K562 (cell line): ENCODE results near the gene VRK3. TPM values are rescaled to one million over a fixed set of nuclear protein-coding genes. Genes with fewer than 3 reads are reported as not detected.

Source experiments
- CBX3 ChIP-seq, 2 experiments: IDR thresholded peaks; 1 replicate in 1 of 2; 2 replicates in 1 of 2; pipeline ENCODE4 v1.6.1; 2012; ENCODE audit warnings: inconsistent platforms in 2 of 2, low read length in 2 of 2, borderline replicate concordance in 1 of 2, control low read depth in 1 of 2
- CBX5 ChIP-seq: IDR thresholded peaks from 2 replicates; pipeline ENCODE4 v1.6.1; 2014; ENCODE audit warnings: low read depth, borderline replicate concordance
- EWSR1 ChIP-seq: fragments of 450-650 bp; IDR thresholded peaks from 2 replicates; pipeline ENCODE4 v1.6.1; 2018; ENCODE audit warnings: borderline replicate concordance, mild to moderate bottlenecking, low read depth, moderate library complexity; ENCODE audit not compliant: partially characterized antibody
- GATAD2A ChIP-seq: fragments of 450-650 bp; IDR thresholded peaks from 2 replicates; pipeline ENCODE4 v1.6.1; 2017
- GATAD2B ChIP-seq: fragments of 450-650 bp; IDR thresholded peaks from 2 replicates; pipeline ENCODE4 v1.6.1; 2017; ENCODE audit warnings: mild to moderate bottlenecking, borderline replicate concordance
- HDAC2 ChIP-seq: fragments of 450-650 bp; IDR thresholded peaks from 2 replicates; pipeline ENCODE4 v1.6.1; 2016; ENCODE audit warnings: mild to moderate bottlenecking
- KDM5B ChIP-seq: fragments of 200-600 bp; sonication (generic); IDR thresholded peaks from 2 replicates; pipeline ENCODE4 v1.6.1; 2012; ENCODE audit warnings: low read depth, mild to moderate bottlenecking, moderate library complexity, low read length, control low read depth, inconsistent platforms; ENCODE audit not compliant: insufficient replicate concordance
- KLF1 ChIP-seq: fragments of 450-650 bp; IDR thresholded peaks from 2 replicates; pipeline ENCODE4 v1.6.1; 2016; ENCODE audit warnings: missing genetic modification characterization, missing compliant biosample characterization
- NR4A1 ChIP-seq, 2 experiments: fragments of 250-450 bp in 1 of 2; fragments of 450-650 bp in 1 of 2; sonication (Bioruptor Pico) in 1 of 2; IDR thresholded peaks; 2 replicates each; pipeline versions ENCODE4 v1.4.0 to v1.6.1; 2016 to 2020; ENCODE audit warnings: mild to moderate bottlenecking in 2 of 2, missing compliant biosample characterization in 1 of 2, missing genetic modification characterization in 1 of 2, moderate library complexity in 1 of 2
- RCOR1 ChIP-seq, 2 experiments: IDR thresholded peaks; 2 replicates each; pipeline ENCODE4 v1.6.1; 2012; ENCODE audit warnings: low read depth in 2 of 2, low read length in 2 of 2, borderline replicate concordance in 1 of 2, improper control_type of control experiment in 1 of 2
- ZEB2 ChIP-seq: fragments of 450-650 bp; IDR thresholded peaks from 2 replicates; pipeline ENCODE4 v1.6.1; 2016
- ZKSCAN8 ChIP-seq: fragments of 200-800 bp; sonication (Bioruptor generic); IDR thresholded peaks from 2 replicates; pipeline ENCODE4 v1.6.1; 2016; ENCODE audit warnings: missing genetic modification characterization, missing compliant biosample characterization
- ZNF217 ChIP-seq: sonication (generic); formaldehyde crosslinking; IDR thresholded peaks from 2 replicates; pipeline ENCODE4 v1.8.0; 2022; ENCODE audit warnings: mild to moderate bottlenecking, missing genetic modification reagents
- ZNF263 ChIP-seq: sonication (generic); formaldehyde crosslinking; IDR thresholded peaks from 2 replicates; pipeline ENCODE4 v1.8.0; 2022; ENCODE audit warnings: mild to moderate bottlenecking, missing genetic modification reagents, borderline replicate concordance
- polyA plus RNA-seq, 8 experiments: library from polyadenylated mRNA; depleted of rRNA in 4 of 8; stranded (reverse) in 5 of 8; unstranded in 3 of 8; fragments of >200 nt; fragmentation: Nextera tagmentation in 2 of 8; fragmentation: Illumina TruSeq in 1 of 8; extraction: Ambion mirVana in 2 of 8; extraction: Trizol in 1 of 8; gene quantifications; 2 replicates each; pipeline versions ENCODE4 v1.2.1 to v1.2.3, GENCODE V29; 2011 to 2014; ENCODE audit warnings: inconsistent platforms in 1 of 8, missing spikeins in 1 of 8
- total RNA-seq, 7 experiments: library from RNA; depleted of rRNA in 6 of 7; stranded (reverse); fragments of >200 nt in 6 of 7; fragmentation: Illumina TruSeq in 2 of 7; extraction: Trizol in 2 of 7; gene quantifications; 2 replicates each; pipeline versions ENCODE4 v1.2.1 to v1.2.3, GENCODE V29; 2011 to 2021; ENCODE audit warnings: low replicate concordance in 1 of 7
- TF ChIP-seq, protein P1 (sequence below): fragments of 450-650 bp; formaldehyde crosslinking; IDR thresholded peaks from 2 replicates; pipeline ENCODE4 v1.4.0; 2020; ENCODE audit warnings: mild to moderate bottlenecking, moderate library complexity
- TF ChIP-seq, protein P2 (sequence below): fragments of 250-450 bp; sonication (Bioruptor Pico); IDR thresholded peaks from 2 replicates; pipeline ENCODE4 v1.8.0; 2022; ENCODE audit warnings: moderate library complexity, mild to moderate bottlenecking, inconsistent platforms
- TF ChIP-seq, protein P3 (sequence below): fragments of 450-650 bp; formaldehyde crosslinking; IDR thresholded peaks from 2 replicates; pipeline ENCODE4 v1.4.0; 2020; ENCODE audit warnings: mild to moderate bottlenecking, moderate library complexity

VRK3 gene
- total and polyA plus RNA-seq, 9 of the 15 experiments (the other 6 are each of a cell fraction or from before 2014, with no cell fraction given): 25.6 to 94.3 (median 42.9) TPM

DNA sequence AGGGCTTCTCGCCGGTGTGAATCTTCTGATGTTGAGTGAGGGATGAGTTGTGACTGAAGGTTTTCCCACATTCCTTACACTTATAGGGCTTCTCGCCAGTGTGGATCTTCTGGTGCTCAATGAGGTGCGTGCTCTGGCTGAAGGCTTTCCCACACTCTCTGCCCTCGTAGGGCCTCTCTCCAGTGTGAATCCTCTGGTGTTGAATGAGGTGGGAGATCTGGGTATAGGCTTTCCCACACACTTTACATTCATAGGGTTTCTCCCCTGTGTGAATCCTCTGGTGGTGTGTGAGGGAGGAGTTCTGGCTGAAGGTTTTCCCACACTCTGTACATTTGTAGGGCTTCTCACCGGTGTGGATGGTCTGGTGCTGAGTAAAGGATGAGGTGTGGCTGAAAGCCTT is 33.9 kb upstream of the VRK3 start (continued):
- no peak for TF ChIP-seq KLF1 (tag)
- no peak for TF ChIP-seq HDAC2
- no peak for TF ChIP-seq NR4A1 (CRISPR knock-in tag; IDR thresholded peaks at IDR 0.05)
- no peak for TF ChIP-seq NR4A1 (tag; IDR thresholded peaks at IDR 0.05)
- TF ChIP-seq CBX5: peak; percentile 55
- TF ChIP-seq CBX3 (IDR thresholded peaks at IDR 0.05; ENCODE audit: borderline replicate concordance in 1 of 2, low read length in 2 of 2): peak; percentile 23 to 72; a peak in 2 of 3 replicates
- TF ChIP-seq GATAD2A: no peak
- no peak for TF ChIP-seq RCOR1 (IDR thresholded peaks at IDR 0.05; ENCODE audit: borderline replicate concordance in 1 of 2, low read depth in 2 of 2, low read length in 2 of 2)
- TF ChIP-seq ZNF263 (CRISPR knock-in tag): no peak
- TF ChIP-seq GATAD2B: no peak
- TF ChIP-seq ZEB2: 0 out of 2 replicates have a peak, but pooled peaks have one; percentile 17
- no peak for TF ChIP-seq ZKSCAN8
- no peak for TF ChIP-seq ZNF217 (CRISPR knock-in tag)
- TF ChIP-seq, protein P1, sequence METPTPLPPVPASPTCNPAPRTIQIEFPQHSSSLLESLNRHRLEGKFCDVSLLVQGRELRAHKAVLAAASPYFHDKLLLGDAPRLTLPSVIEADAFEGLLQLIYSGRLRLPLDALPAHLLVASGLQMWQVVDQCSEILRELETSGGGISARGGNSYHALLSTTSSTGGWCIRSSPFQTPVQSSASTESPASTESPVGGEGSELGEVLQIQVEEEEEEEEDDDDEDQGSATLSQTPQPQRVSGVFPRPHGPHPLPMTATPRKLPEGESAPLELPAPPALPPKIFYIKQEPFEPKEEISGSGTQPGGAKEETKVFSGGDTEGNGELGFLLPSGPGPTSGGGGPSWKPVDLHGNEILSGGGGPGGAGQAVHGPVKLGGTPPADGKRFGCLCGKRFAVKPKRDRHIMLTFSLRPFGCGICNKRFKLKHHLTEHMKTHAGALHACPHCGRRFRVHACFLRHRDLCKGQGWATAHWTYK (CRISPR knock-in tag): no peak
- TF ChIP-seq, protein P2, sequence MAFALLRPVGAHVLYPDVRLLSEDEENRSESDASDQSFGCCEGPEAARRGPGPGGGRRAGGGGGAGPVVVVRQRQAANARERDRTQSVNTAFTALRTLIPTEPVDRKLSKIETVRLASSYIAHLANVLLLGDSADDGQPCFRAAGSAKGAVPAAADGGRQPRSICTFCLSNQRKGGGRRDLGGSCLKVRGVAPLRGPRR (CRISPR knock-in tag): no peak
- no peak for TF ChIP-seq KDM5B
- TF ChIP-seq, protein P3, sequence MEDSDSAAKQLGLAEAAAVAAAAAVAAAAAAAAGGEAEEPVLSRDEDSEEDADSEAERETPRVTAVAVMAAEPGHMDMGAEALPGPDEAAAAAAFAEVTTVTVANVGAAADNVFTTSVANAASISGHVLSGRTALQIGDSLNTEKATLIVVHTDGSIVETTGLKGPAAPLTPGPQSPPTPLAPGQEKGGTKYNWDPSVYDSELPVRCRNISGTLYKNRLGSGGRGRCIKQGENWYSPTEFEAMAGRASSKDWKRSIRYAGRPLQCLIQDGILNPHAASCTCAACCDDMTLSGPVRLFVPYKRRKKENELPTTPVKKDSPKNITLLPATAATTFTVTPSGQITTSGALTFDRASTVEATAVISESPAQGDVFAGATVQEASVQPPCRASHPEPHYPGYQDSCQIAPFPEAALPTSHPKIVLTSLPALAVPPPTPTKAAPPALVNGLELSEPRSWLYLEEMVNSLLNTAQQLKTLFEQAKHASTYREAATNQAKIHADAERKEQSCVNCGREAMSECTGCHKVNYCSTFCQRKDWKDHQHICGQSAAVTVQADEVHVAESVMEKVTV (CRISPR knock-in tag): no peak
- TF ChIP-seq EWSR1: no peak
